A549 (cell line): ENCODE results near the gene ASPN. TPM values are rescaled to one million over a fixed set of nuclear protein-coding genes. Genes with fewer than 3 reads are reported as not detected.

ENCODE experiments used
- ATAC-seq, 2 experiments: fragments of 200-7000 bp in 1 of 2; fragments of >200 bp in 1 of 2; cut with Nextera tagmentation in 1 of 2; cut with Tn5 transposase in 1 of 2; 3 replicates each; pipeline versions ENCODE4 v1.8.0 to v1.9.1; 2018 to 2020; ENCODE audit warnings: mild to moderate bottlenecking in 1 of 2, moderate library complexity in 1 of 2
- CTCF ChIA-PET: fragments of 300-600 bp; sonication (Branson Sonifier 250); formaldehyde crosslinking; extraction: SDS; loops from one replicate; lab custom pipeline; 2021; ENCODE audit warnings: antibody characterized with exemption, inconsistent platforms; lab: Yijun Ruan, JAX
- POLR2A ChIA-PET: fragments of 350-600 bp; formaldehyde crosslinking; extraction: SDS; loops from one replicate; lab custom pipeline; 2021; ENCODE audit warnings: antibody characterized with exemption, inconsistent platforms; lab: Yijun Ruan, JAX
- DNase-seq, 2 experiments: peaks; one replicate each; pipeline versions ENCODE4 v3.0.0 to v3.0.0-alpha.2; 2011 to 2016; ENCODE audit warnings: low read depth in 1 of 2, low spot score in 1 of 2
- FAIRE-seq: peaks from 2 replicates; lab custom pipeline; 2011; peaks lifted over from hg19 to GRCh38; lab: Jason Lieb, UNC
- H3K27ac ChIP-seq, 2 experiments: fragments of >200 bp; sonication (Bioruptor Twin); formaldehyde crosslinking; 3 replicates each; pipeline ENCODE4 v1.5.1; 2016 to 2017
- H3K4me1 ChIP-seq: fragments of >200 bp; sonication (Bioruptor Twin); formaldehyde crosslinking; 3 replicates; pipeline ENCODE4 v1.6.1; 2016
- H3K4me2 ChIP-seq: fragments of >200 bp; sonication (Bioruptor Twin); formaldehyde crosslinking; 3 replicates; pipeline ENCODE4 v1.6.1; 2016
- H3K4me3 ChIP-seq: fragments of >200 bp; sonication (Bioruptor Twin); formaldehyde crosslinking; 3 replicates; pipeline ENCODE4 v1.5.1; 2016
- H3K9me3 ChIP-seq: fragments of >200 bp; sonication (Bioruptor Twin); formaldehyde crosslinking; 3 replicates; pipeline ENCODE4 v1.6.1; 2016
- BHLHE40 ChIP-seq: IDR thresholded peaks from 2 replicates; pipeline ENCODE4 v1.6.1; 2012; ENCODE audit warnings: low read depth, low read length, inconsistent platforms
- CBX2 ChIP-seq: fragments of 200-600 bp; sonication (generic); IDR thresholded peaks from 2 replicates; pipeline ENCODE4 v1.6.1; 2016; ENCODE audit warnings: low read depth, mild to moderate bottlenecking, borderline replicate concordance
- CEBPB ChIP-seq, 2 experiments: fragments of >200 bp in 1 of 2; sonication (Bioruptor Twin) in 1 of 2; formaldehyde crosslinking in 1 of 2; IDR thresholded peaks; 2 replicates each; pipeline ENCODE4 v1.6.1; 2012 to 2016
- CHD4 ChIP-seq: fragments of 200-600 bp; sonication (generic); IDR thresholded peaks from 2 replicates; pipeline ENCODE4 v1.6.1; 2016; ENCODE audit warnings: antibody characterized with exemption, mild to moderate bottlenecking, borderline replicate concordance
- EHMT2 ChIP-seq: fragments of 200-600 bp; sonication (generic); IDR thresholded peaks from 2 replicates; pipeline ENCODE4 v1.6.1; 2016; ENCODE audit warnings: antibody characterized with exemption, low read depth, mild to moderate bottlenecking, moderate library complexity
- EP300 ChIP-seq, 2 experiments: fragments of >200 bp; sonication (Bioruptor Twin); formaldehyde crosslinking; IDR thresholded peaks; 2 replicates in 1 of 2; 3 replicates in 1 of 2; pipeline ENCODE4 v1.6.1; 2016 to 2017
- ESRRA ChIP-seq: fragments of 150-350 bp; IDR thresholded peaks from 2 replicates; pipeline ENCODE4 v1.6.1; 2014; ENCODE audit warnings: mild to moderate bottlenecking, low read length, borderline replicate concordance
- FOSB ChIP-seq: fragments of 250-450 bp; sonication (Bioruptor Pico); IDR thresholded peaks from 2 replicates; pipeline ENCODE4 v1.5.0; 2020; ENCODE audit warnings: mild to moderate bottlenecking, moderate library complexity
- FOSL2 ChIP-seq, 2 experiments: fragments of 450-650 bp in 1 of 2; fragments of >200 bp in 1 of 2; sonication (Bioruptor Twin) in 1 of 2; formaldehyde crosslinking; IDR thresholded peaks; 2 replicates each; pipeline versions ENCODE4 v1.5.0 to v1.6.1; 2016 to 2020; ENCODE audit warnings: mild to moderate bottlenecking in 1 of 2, moderate library complexity in 1 of 2
- FOXS1 ChIP-seq: fragments of 250-450 bp; sonication (Bioruptor Pico); IDR thresholded peaks from 2 replicates; pipeline ENCODE4 v1.5.0; 2020; ENCODE audit warnings: mild to moderate bottlenecking, moderate library complexity
- HEYL ChIP-seq: fragments of 250-450 bp; sonication (Bioruptor Pico); IDR thresholded peaks from 2 replicates; pipeline ENCODE4 v1.8.0; 2021; ENCODE audit warnings: mild to moderate bottlenecking, moderate library complexity
- HOXB5 ChIP-seq: fragments of 250-450 bp; sonication (Bioruptor Pico); IDR thresholded peaks from 2 replicates; pipeline ENCODE4 v1.5.0; 2020; ENCODE audit warnings: mild to moderate bottlenecking, moderate library complexity
- KDM5A ChIP-seq: fragments of 200-600 bp; sonication (generic); IDR thresholded peaks from 2 replicates; pipeline ENCODE4 v1.6.1; 2016; ENCODE audit warnings: antibody characterized with exemption, mild to moderate bottlenecking
- MAFK ChIP-seq: fragments of 450-650 bp; IDR thresholded peaks from 2 replicates; pipeline ENCODE4 v1.6.1; 2014; ENCODE audit not compliant: partially characterized antibody
- MYC ChIP-seq: IDR thresholded peaks from 2 replicates; pipeline ENCODE4 v1.6.1; 2012; ENCODE audit warnings: mild to moderate bottlenecking, inconsistent platforms, low read length, improper control_type of control experiment, borderline replicate concordance
- POLR2A ChIP-seq: IDR thresholded peaks from 2 replicates; pipeline ENCODE4 v1.6.1; 2012; ENCODE audit warnings: mild to moderate bottlenecking, low read length
- POLR2AphosphoS2 ChIP-seq: conservative IDR thresholded peaks from 2 replicates; pipeline ENCODE4 v1.6.1; 2012; ENCODE audit warnings: low read length, improper control_type of control experiment, inconsistent platforms
- RCOR1 ChIP-seq: fragments of 150-350 bp; IDR thresholded peaks from 2 replicates; pipeline ENCODE4 v1.6.1; 2014; ENCODE audit warnings: antibody characterized with exemption, low read length, low read depth
- RFX5 ChIP-seq: fragments of 450-650 bp; IDR thresholded peaks from 2 replicates; pipeline ENCODE4 v1.7.1; 2014; ENCODE audit warnings: antibody characterized with exemption, mild to moderate bottlenecking, moderate library complexity
- SREBF2 ChIP-seq: fragments of 450-650 bp; IDR thresholded peaks from 2 replicates; pipeline ENCODE4 v1.6.1; 2014; ENCODE audit warnings: mild to moderate bottlenecking, moderate library complexity
- TP53 ChIP-seq: fragments of 250-450 bp; sonication (Bioruptor Pico); IDR thresholded peaks from 2 replicates; pipeline ENCODE4 v1.5.0; 2021; ENCODE audit warnings: mild to moderate bottlenecking, moderate library complexity
- ZC3H11A ChIP-seq: fragments of 450-650 bp; IDR thresholded peaks from 2 replicates; pipeline ENCODE4 v1.6.1; 2014; ENCODE audit warnings: antibody characterized with exemption, mild to moderate bottlenecking
- ZSCAN20 ChIP-seq: fragments of 250-450 bp; sonication (Bioruptor Pico); IDR thresholded peaks from 2 replicates; pipeline ENCODE4 v1.8.0; 2022; ENCODE audit warnings: mild to moderate bottlenecking, moderate library complexity
- WGBS: methylation state at CpG from one replicate; pipeline ENCODE4 v1.1.6; 2017; ENCODE audit errors: missing lambda C conversion rate; 5-methylcytosine and 5-hydroxymethylcytosine counted together
- polyA plus RNA-seq, 4 experiments: library from polyadenylated mRNA; depleted of rRNA in 3 of 4; stranded (reverse); fragments of >200 nt; fragmentation: RNase III in 1 of 4; extraction: RNeasy Plus Mini Kit Qiagen cat#74134 plus additional on column Dnase treatment in 1 of 4; gene quantifications; 2 replicates in 3 of 4; 3 replicates in 1 of 4; pipeline ENCODE4 v1.2.3, GENCODE V29; 2011 to 2017
- TF ChIP-seq, protein P1 (sequence below): IDR thresholded peaks from 2 replicates; pipeline ENCODE4 v1.6.1; 2012
- TF ChIP-seq, protein P2 (sequence below): fragments of 250-450 bp; sonication (Bioruptor Pico); IDR thresholded peaks from 2 replicates; pipeline ENCODE4 v1.5.0; 2020; ENCODE audit warnings: low read depth, mild to moderate bottlenecking, moderate library complexity
- TF ChIP-seq, protein P3 (sequence below): fragments of 250-450 bp; sonication (Bioruptor Pico); IDR thresholded peaks from 2 replicates; pipeline ENCODE4 v1.5.0; 2021; ENCODE audit warnings: mild to moderate bottlenecking, moderate library complexity, borderline replicate concordance

ASPN gene
- polyA plus RNA-seq, 2 of the 4 experiments (the other 2 are of a cell fraction), result not detected

DNA sequence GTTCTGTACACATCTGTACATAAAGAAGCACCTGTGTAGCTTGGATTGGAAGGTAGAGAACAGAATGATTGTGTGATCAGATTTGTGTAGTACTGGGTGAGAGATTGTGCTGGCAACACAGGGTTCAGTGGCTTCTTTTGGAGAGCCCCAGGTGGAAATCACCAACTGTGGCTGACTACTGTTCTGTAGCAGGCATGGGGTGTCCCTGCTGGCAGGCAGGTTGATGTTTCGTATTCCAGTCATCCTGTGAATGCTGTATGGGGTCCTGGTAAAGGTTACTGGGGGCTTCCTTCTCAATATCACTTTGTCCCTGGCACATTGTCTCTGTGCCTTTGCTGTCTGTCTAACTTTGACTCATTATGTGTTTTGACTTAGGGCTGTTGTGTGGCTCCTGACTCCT is 5.3 kb downstream of the ASPN start:
- no peak for DNase-seq
- Histone ChIP-seq H3K9me3 (no peaks in the 10 kb centered on the region), H3K4me3 (no peak overlapping the region), H3K4me1 (peaks cover 6% of the 10 kb centered on the region; the same call in 2 of the 3 replicates), H3K27ac (no peak overlapping the region), H3K4me2 (no peak overlapping the region)
- no peak for FAIRE-seq
- WGBS, result 88% methylated on average over 1 of the region's 1 CpG
- no peak for TF ChIP-seq RCOR1
- TF ChIP-seq MYC, result no peak
- no peak for TF ChIP-seq TP53 (CRISPR knock-in tag)
- TF ChIP-seq MAFK, result no peak
- no peak for TF ChIP-seq SREBF2
- TF ChIP-seq, protein P1, sequence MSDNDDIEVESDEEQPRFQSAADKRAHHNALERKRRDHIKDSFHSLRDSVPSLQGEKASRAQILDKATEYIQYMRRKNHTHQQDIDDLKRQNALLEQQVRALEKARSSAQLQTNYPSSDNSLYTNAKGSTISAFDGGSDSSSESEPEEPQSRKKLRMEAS, result no peak
- no peak for TF ChIP-seq CHD4
- TF ChIP-seq ESRRA, result no peak
- TF ChIP-seq POLR2AphosphoS2, result no peak
- TF ChIP-seq ZC3H11A, result no peak
- TF ChIP-seq FOSB (CRISPR knock-in tag), result no peak
- TF ChIP-seq, protein P2, sequence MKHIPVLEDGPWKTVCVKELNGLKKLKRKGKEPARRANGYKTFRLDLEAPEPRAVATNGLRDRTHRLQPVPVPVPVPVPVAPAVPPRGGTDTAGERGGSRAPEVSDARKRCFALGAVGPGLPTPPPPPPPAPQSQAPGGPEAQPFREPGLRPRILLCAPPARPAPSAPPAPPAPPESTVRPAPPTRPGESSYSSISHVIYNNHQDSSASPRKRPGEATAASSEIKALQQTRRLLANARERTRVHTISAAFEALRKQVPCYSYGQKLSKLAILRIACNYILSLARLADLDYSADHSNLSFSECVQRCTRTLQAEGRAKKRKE (CRISPR knock-in tag), result no peak
- TF ChIP-seq BHLHE40, result no peak
- no peak for TF ChIP-seq RFX5
- CTCF ChIA-PET, result interaction anchor here (1.1 kb wide), 1 partner anchor 37 kb away, joined by 3 read pairs; no protein-coding TSS in a partner anchor
- POLR2A ChIA-PET, result no interaction called here
- ATAC-seq, result no peak

DNA sequence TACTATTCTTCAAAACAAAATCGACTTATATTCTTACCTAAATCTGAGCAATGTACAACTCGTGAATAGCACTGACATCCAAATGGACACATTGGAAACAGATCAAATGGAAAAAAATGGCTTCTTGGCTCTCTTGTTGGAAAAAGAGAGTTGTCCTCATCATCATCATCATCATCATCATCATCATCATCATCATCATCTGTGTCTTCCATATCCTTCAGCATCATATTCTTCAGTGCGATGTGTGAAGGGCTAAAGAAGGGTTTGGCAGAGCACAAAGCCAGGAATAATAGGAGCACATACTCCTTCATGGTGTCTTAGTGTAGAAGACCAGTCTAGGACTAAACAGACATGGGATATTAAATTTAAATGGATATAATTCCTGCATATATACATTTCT is 7.7 kb downstream of the ASPN start:
- ChIA-PET CTCF (no interaction called here), POLR2A (no interaction called here)
- ATAC-seq, result no peak
- TF ChIP-seq ZSCAN20, result no peak
- TF ChIP-seq FOSB (CRISPR knock-in tag), result no peak
- TF ChIP-seq CEBPB (IDR thresholded peaks at IDR 0.05), result no peak
- TF ChIP-seq RFX5, result no peak
- TF ChIP-seq, protein P3, sequence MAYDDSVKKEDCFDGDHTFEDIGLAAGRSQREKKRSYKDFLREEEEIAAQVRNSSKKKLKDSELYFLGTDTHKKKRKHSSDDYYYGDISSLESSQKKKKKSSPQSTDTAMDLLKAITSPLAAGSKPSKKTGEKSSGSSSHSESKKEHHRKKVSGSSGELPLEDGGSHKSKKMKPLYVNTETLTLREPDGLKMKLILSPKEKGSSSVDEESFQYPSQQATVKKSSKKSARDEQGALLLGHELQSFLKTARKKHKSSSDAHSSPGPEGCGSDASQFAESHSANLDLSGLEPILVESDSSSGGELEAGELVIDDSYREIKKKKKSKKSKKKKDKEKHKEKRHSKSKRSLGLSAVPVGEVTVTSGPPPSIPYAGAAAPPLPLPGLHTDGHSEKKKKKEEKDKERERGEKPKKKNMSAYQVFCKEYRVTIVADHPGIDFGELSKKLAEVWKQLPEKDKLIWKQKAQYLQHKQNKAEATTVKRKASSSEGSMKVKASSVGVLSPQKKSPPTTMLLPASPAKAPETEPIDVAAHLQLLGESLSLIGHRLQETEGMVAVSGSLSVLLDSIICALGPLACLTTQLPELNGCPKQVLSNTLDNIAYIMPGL, result no peak
- TF ChIP-seq EP300 (IDR thresholded peaks at IDR 0.05), result no peak
- TF ChIP-seq CBX2, result no peak
- TF ChIP-seq EHMT2, result no peak
- no peak for TF ChIP-seq KDM5A
- TF ChIP-seq, all 56 proteins: peak for 0
- Histone ChIP-seq H3K4me2 (no peak overlapping the region), H3K27ac (no peak overlapping the region), H3K4me1 (no peaks in the 10 kb centered on the region), H3K4me3 (no peak overlapping the region), H3K9me3 (no peaks in the 10 kb centered on the region)
- FAIRE-seq, result no peak
- DNase-seq, result no peak
- WGBS, result 72% methylated on average over 3 of the region's 3 CpGs

DNA sequence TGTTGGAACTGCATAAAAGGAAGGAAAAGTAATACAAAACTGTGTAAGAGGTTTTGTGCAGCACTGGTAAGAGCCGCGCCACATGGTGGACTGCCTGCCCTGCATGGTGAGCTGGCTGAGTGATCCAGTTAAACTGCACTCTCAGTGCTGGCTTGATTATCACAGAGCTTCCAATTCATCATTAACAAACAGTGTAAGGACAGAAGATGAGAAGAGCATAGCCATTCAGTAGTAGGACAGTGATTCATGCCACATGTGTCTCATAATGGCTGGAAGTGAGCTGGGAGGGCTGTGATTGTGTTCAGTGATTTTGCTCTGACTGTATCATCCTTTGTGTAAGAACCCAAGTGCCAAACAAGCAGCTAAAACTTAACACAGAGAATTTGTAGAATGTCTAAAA is 14.1 kb downstream of the ASPN start:
- ChIA-PET CTCF (interaction anchor here (0.6 to 1.1 kb wide), 3 partner anchors 9 to 156 kb away, joined by 3 to 4 read pairs (median 3); no protein-coding TSS in a partner anchor), POLR2A (no interaction called here)
- TF ChIP-seq FOXS1 (CRISPR knock-in tag) (no peak), HOXB5 (CRISPR knock-in tag) (no peak), HEYL (CRISPR knock-in tag) (no peak), CBX2 (no peak), SREBF2 (no peak), POLR2A (no peak), EP300 (IDR thresholded peaks at IDR 0.05) (no peak), FOSL2 (IDR thresholded peaks at IDR 0.05) (no peak), FOSL2 (CRISPR knock-in tag; IDR thresholded peaks at IDR 0.05) (no peak), FOSB (CRISPR knock-in tag) (no peak), CHD4 (no peak)
- TF ChIP-seq, protein P2 (CRISPR knock-in tag), result no peak
- no peak overlapping the region for H3K27ac ChIP-seq
- ATAC-seq (no peak), FAIRE-seq (no peak), DNase-seq (no peak)
- no peak overlapping the region for H3K4me2 ChIP-seq
- 100% methylated on average over 2 of the region's 2 CpGs for WGBS
- H3K4me1 ChIP-seq, result peaks cover 9% of the 10 kb centered on the region
- H3K4me3 ChIP-seq, result no peak overlapping the region
- H3K9me3 ChIP-seq, result no peaks in the 10 kb centered on the region
